Activated CD4-positive, alpha-beta T cell treated with anti-CD3 and anti-CD28 coated beads, Interleukin-2, amount 10 ng/mL, durations not matched to agents 24 days and 14 days (primary cell): ENCODE results near the gene EVC. TPM values are rescaled to one million over a fixed set of nuclear protein-coding genes. Genes with fewer than 3 reads are reported as not detected.
"Not testable (repeated sequence)": the region's sequence is repeated elsewhere in the genome, so short reads cannot be mapped to it uniquely, and the experiment has no call there.

Experiments used
- DNase-seq: peaks from one replicate; pipeline ENCODE4 v3.0.0; 2022
- H3K27ac Mint-ChIP-seq: one replicate; pipeline ENCODE4 v1.8.0; 2022; ENCODE audit warnings: mild to moderate bottlenecking, mixed read lengths
- H3K27me3 Mint-ChIP-seq: one replicate; pipeline ENCODE4 v1.8.0; 2022; ENCODE audit warnings: mixed read lengths
- H3K36me3 Mint-ChIP-seq: one replicate; pipeline ENCODE4 v1.8.0; 2022; ENCODE audit warnings: low read depth, mild to moderate bottlenecking, mixed read lengths
- H3K4me1 Mint-ChIP-seq: one replicate; pipeline ENCODE4 v1.8.0; 2021; ENCODE audit warnings: mixed read lengths
- H3K4me3 Mint-ChIP-seq: one replicate; pipeline ENCODE4 v1.8.0; 2022; ENCODE audit warnings: mild to moderate bottlenecking, moderate library complexity, mixed read lengths
- H3K9me3 Mint-ChIP-seq: one replicate; pipeline ENCODE4 v1.8.0; 2021; ENCODE audit warnings: mixed read lengths
- intact Hi-C: fragments of 100-400 bp; cut with micrococcal nuclease; formaldehyde crosslinking; loops from one replicate; pipeline ENCODE4 v1.15.1; 2023
- total RNA-seq: library from RNA; stranded (reverse); gene quantifications from 2 replicates; pipeline ENCODE4 v1.2.3, GENCODE V29; 2022

Gene EVC
- total RNA-seq, 1 donor from 2014 or later, result 1.9 TPM

DNA sequence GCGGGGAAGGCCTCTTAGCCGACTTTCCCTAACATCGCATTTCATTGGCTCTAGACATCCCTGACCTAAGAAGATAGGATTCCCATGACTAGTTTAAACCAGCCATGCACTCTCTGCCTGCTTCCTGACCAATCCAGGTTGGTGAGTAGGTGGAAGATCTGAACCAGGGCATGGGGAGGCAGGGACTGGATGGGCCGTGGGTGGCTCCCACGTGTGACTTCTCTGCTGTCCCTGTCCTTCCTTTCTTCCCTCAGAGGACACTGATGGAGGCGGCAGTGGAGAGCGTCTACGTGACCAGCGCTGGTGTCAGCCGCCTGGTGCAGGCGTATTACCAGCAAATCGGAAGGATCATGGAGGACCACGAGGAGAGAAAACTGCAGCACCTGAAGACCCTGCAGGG, 90.7 kb downstream of the EVC start:
- Mint-ChIP-seq H3K9me3 (no peaks in the 10 kb centered on the region), H3K4me3 (no peak overlapping the region), H3K27me3 (no peaks in the 10 kb centered on the region), H3K4me1 (no peaks in the 10 kb centered on the region), H3K27ac (no peak overlapping the region), H3K36me3 (no peaks in the 10 kb centered on the region)
- intact Hi-C loops, result no loop called here
- no peak for DNase-seq

DNA sequence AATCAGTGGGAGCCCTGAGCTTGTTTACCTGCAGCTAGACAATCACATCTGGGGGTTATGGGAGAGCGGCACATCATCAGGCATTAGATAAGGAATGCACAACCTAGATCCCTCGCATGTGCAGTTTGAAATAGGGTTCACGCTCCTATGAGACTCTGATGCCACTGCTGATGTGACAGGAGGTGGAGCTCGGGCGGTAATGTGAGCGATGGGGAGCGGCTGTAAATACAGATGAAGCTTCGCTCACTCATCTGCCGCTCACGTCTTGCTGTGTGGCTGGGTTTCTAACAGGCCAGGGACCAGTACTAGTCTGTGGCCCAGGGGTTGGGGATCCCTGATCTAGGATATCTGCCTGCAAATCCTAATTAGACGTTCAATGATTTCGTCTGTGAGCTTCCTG, 91.6 kb downstream of the EVC start:
- no peak for DNase-seq
- no peak overlapping the region for H3K27ac Mint-ChIP-seq
- H3K27me3 Mint-ChIP-seq, result no peaks in the 10 kb centered on the region
- H3K9me3 Mint-ChIP-seq, result no peaks in the 10 kb centered on the region
- H3K36me3 Mint-ChIP-seq, result no peaks in the 10 kb centered on the region
- no peak overlapping the region for H3K4me3 Mint-ChIP-seq
- intact Hi-C loops, result no loop called here
- H3K4me1 Mint-ChIP-seq, result no peaks in the 10 kb centered on the region

DNA sequence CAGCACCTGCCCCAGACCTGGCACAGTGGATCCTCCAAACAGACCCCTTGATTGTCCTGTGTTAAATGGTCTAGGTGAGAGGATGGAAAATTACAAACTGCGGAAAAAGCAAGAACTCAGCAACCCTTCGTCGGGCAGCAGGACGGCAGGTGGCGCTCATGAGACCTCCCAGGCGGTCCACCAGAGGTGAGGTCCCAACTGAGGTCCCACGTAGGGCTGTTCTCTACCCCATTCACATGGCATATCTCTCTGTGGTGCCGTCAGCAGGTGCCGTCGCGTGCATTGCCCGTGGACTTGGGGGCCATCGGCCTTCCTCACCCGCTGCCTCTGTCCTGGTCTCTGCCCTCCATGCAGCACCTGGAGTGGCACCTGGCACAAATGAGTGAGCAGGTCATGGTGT, 93.7 kb downstream of the EVC start:
- H3K4me1 Mint-ChIP-seq, result no peaks in the 10 kb centered on the region
- intact Hi-C loops, result no loop called here
- no peaks in the 10 kb centered on the region for H3K27me3 Mint-ChIP-seq
- H3K27ac Mint-ChIP-seq, result no peak overlapping the region
- H3K9me3 Mint-ChIP-seq, result no peaks in the 10 kb centered on the region
- H3K4me3 Mint-ChIP-seq, result no peak overlapping the region
- no peaks in the 10 kb centered on the region for H3K36me3 Mint-ChIP-seq
- DNase-seq, result no peak

DNA sequence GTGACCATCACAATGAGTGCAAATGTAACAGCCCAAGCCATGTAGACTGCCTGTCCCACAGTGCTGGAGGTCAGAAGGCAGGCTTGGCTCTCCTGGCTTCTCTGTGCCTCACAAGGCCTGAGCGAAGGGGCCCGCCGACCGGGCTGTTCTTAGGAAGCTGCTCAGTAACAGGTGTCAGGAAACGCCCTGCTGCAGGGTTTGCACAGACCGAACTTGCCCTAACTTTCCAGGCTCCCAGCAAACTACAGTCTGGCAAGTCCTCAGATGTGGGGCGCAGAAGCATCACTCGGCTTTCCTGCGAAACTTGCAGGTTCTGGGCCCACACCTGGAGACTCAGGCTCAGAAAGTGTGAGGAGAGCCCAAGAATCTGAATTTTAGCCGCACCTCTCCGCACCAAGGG, 94.3 kb downstream of the EVC start:
- no peaks in the 10 kb centered on the region for H3K27me3 Mint-ChIP-seq
- H3K4me1 Mint-ChIP-seq, result no peaks in the 10 kb centered on the region
- no peak overlapping the region for H3K4me3 Mint-ChIP-seq
- intact Hi-C loops, result no loop called here
- no peak for DNase-seq
- no peaks in the 10 kb centered on the region for H3K36me3 Mint-ChIP-seq
- no peaks in the 10 kb centered on the region for H3K9me3 Mint-ChIP-seq
- H3K27ac Mint-ChIP-seq, result no peak overlapping the region

DNA sequence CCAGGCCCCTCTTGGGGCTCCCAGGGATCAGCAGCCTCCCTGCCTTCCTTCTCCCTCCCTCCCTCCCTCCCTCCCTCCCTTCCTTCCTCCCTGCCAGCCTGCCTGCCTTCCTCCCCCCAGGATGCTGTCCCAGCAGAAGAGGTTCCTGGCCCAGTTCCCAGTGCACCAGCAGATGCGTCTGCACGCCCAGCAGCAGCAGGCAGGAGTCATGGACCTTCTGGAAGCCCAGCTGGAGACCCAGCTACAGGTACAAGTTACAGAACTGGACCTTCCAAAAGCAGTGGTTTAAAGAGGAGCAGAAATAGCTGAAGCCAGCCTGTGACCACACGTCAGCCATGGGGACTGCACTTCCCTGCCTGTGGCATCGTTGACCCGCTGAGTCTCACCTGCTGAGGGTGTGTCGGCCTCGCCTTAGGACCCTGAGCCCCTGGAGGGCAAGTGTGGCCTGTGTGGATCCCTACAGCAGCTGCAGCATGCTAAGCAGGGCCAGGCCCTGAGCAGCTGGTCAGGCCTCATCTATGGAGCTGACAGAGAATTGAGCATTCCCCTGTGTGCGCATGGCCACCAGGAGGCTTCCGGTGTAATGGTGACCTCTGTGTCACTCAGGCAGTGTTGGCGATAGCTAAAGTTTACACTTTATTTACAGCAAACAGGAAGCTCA, 97.2 kb downstream of the EVC start:
- H3K4me1 Mint-ChIP-seq, result no peaks in the 10 kb centered on the region
- no peak for DNase-seq
- no peaks in the 10 kb centered on the region for H3K9me3 Mint-ChIP-seq
- no peak overlapping the region for H3K27ac Mint-ChIP-seq
- intact Hi-C loops, result no loop called here
- H3K36me3 Mint-ChIP-seq, result no peaks in the 10 kb centered on the region
- no peak overlapping the region for H3K4me3 Mint-ChIP-seq
- H3K27me3 Mint-ChIP-seq, result no peaks in the 10 kb centered on the region

DNA sequence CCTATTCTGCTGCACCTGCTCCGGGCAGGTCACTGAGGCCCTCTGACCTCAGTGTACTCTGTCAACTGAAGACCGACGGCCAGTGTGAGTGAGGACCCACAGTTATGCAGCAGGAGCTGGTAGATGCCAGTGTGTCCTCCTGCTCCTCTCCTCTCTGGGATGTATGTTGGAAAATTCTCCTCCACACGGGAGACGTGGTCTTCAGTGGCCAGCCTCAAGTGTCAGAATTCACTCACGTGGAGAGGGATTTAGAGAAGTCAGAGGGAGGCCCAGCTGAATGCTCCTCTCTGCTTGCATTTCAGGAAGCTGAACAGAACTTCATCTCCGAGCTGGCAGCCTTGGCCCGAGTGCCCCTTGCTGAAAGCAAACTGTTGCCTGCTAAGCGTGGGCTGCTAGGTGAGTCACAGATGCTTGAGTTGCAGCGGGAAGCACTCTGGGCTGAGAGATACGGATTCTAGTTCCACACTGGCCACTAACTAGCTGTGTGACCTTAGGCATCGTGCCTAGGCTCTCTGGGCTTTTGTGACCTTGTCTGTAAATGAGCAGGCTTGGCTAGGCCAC, 98.3 kb downstream of the EVC start:
- no peak overlapping the region for H3K4me3 Mint-ChIP-seq
- DNase-seq, result no peak
- no peaks in the 10 kb centered on the region for H3K36me3 Mint-ChIP-seq
- H3K27ac Mint-ChIP-seq, result no peak overlapping the region
- intact Hi-C loops, result no loop called here
- no peaks in the 10 kb centered on the region for H3K9me3 Mint-ChIP-seq
- no peaks in the 10 kb centered on the region for H3K4me1 Mint-ChIP-seq
- no peaks in the 10 kb centered on the region for H3K27me3 Mint-ChIP-seq

DNA sequence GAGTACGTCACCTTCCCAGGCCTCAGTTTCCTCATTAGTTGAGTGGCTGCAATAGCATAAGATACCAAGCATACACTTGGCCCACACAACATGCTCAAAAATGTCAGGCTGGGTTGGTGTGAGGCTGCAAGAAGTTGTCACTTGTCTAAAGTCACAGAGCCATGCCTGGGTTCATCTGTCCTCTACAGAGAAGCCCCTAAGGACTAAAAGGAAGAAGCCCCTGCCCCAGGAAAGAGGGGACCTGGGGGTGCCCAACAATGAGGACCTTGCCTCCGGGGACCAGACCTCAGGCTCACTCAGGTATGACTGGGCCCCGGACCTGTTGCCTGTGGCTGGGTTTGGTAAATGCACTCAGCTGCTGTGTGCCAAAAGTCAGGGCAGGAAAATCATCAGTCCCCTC, 99.2 kb downstream of the EVC start:
- intact Hi-C loops, result loop anchor here (5.0 kb wide), 2 partner anchors 813 to 1323 kb away; no protein-coding TSS in a partner anchor
- H3K9me3 Mint-ChIP-seq, result no peaks in the 10 kb centered on the region
- no peaks in the 10 kb centered on the region for H3K27me3 Mint-ChIP-seq
- H3K4me1 Mint-ChIP-seq, result no peaks in the 10 kb centered on the region
- no peaks in the 10 kb centered on the region for H3K36me3 Mint-ChIP-seq
- no peak overlapping the region for H3K27ac Mint-ChIP-seq
- H3K4me3 Mint-ChIP-seq, result no peak overlapping the region
- no peak for DNase-seq

DNA sequence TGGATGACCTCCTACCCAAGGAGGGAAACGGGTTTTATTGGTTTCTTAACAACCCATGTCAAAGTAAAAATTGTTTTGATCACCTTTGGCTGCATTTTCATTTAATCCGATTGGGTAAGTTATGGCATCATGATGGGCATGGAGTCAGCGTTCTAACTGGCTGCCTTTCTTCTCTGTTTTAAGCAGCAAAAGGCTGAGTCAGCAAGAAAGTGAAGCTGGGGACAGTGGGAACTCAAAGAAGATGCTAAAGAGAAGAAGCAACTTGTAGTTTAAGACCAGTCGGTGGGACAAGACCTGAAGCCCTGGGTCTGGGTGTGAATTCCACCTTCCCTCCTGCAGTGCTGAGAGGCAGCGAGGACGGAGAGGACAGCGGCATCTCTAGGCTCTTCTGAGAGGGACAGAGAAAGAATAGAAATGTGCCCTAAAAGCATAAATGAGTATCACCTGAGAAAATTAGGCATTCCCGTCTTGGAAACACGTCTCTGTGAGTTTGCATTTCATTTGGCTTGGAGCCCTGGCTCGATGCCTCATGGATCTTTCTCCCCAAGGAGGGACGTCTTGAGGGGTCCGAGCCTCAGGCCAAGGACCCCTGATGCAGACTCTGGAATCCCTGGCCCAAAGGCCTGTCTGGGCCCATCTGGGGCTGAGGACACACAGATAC, 99.9 kb downstream of the EVC start:
- intact Hi-C loops, result loop anchor here (5.0 kb wide), 2 partner anchors 814 to 1324 kb away; no protein-coding TSS in a partner anchor
- no peaks in the 10 kb centered on the region for H3K4me1 Mint-ChIP-seq
- H3K9me3 Mint-ChIP-seq, result no peaks in the 10 kb centered on the region
- H3K27me3 Mint-ChIP-seq, result no peaks in the 10 kb centered on the region
- no peak for DNase-seq
- no peaks in the 10 kb centered on the region for H3K36me3 Mint-ChIP-seq
- no peak overlapping the region for H3K27ac Mint-ChIP-seq
- no peak overlapping the region for H3K4me3 Mint-ChIP-seq

DNA sequence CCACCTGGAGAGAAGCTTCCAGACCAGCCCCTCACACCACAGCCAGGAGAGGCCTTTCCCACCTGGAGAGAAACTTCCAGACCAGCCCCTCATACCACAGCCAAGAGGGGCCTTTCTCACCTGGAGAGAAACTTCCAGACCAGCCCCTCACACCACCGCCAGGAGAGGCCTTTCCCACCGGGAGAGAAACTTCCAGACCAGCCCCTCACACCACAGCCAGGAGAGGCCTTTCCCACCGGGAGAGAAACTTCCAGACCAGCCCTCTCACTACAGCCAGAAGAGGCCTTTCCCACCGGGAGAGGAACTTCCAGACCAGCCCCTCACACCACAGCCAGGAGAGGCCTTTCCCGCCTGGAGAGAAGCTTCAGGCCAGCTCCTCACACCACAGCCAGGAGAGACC, 101.1 kb downstream of the EVC start:
- intact Hi-C loops, result loop anchor here (5.0 kb wide), 2 partner anchors 815 to 1325 kb away; no protein-coding TSS in a partner anchor
- H3K9me3 Mint-ChIP-seq, H3K27me3 Mint-ChIP-seq, DNase-seq, H3K4me1 Mint-ChIP-seq, H3K27ac Mint-ChIP-seq, H3K36me3 Mint-ChIP-seq, H3K4me3 Mint-ChIP-seq: not testable (repeated sequence)

DNA sequence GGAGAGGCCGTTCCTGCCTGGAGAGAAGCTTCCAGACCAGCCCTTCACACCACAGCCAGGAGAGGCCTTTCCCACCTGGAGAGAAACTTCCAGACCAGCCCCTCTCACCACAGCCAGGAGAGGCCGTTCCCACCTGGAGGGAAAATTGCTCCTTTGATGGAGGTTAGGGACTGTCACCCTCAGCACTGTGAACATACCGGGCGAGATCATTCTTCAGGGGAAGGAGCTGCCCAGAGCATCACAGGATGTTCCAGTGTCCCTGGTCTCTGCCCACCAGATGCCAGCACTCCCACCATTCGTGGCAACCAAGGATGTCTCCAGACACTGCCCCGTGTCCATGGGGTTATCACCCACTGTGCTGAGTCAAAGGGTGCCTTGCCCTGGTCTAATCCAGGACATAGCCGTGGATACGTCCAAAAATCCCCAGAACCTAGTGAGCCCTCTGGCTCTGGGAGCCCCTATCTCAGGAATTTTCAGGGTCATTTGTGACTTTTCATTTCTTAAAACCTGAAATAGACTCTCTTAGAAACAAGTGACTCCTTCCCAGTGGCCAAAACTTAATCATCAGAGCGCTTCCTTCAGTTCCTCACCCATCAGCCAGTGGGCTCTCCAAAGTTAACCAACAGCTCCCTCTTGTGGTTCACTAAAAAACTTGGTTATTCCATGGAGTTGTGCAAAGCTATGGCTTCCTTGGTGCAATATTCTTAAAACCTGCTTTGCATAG, 101.7 kb downstream of the EVC start:
- intact Hi-C loops, result loop anchor here (5.0 kb wide), 2 partner anchors 815 to 1325 kb away; no protein-coding TSS in a partner anchor
- no peaks in the 10 kb centered on the region for H3K36me3 Mint-ChIP-seq

DNA sequence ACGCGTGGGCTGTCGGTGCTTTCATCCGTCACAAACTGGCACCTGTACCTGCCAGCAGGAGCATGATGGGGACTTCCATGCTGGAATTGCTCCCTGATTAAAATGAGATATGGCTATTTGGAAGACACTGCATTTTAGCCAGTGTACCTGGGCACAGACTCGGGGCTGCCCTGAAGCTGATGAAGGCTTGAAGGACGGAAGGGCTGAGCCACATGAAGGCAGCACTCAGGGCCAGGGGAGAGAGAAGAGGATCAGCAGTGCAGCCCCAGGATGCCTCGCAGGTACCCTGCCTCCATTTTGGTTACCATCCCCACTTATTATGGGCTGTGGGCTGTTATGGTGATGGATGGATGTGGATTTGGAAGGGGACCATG, 102.9 kb downstream of the EVC start:
- intact Hi-C loops, result loop anchor here (5.0 kb wide), 2 partner anchors 817 to 1327 kb away; no protein-coding TSS in a partner anchor
- Mint-ChIP-seq H3K36me3 (no peaks in the 10 kb centered on the region), H3K27me3 (no peaks in the 10 kb centered on the region), H3K4me1 (no peaks in the 10 kb centered on the region), H3K4me3 (no peak overlapping the region), H3K9me3 (no peaks in the 10 kb centered on the region), H3K27ac (no peak overlapping the region)
- no peak for DNase-seq

More for the DNA sequence above, 101.7 kb downstream of the EVC start:
- Mint-ChIP-seq H3K27me3 (no peaks in the 10 kb centered on the region), H3K4me1 (no peaks in the 10 kb centered on the region), H3K4me3 (no peak overlapping the region), H3K9me3 (no peaks in the 10 kb centered on the region), H3K27ac (no peak overlapping the region)
- peak; percentile 75 for DNase-seq

DNA sequence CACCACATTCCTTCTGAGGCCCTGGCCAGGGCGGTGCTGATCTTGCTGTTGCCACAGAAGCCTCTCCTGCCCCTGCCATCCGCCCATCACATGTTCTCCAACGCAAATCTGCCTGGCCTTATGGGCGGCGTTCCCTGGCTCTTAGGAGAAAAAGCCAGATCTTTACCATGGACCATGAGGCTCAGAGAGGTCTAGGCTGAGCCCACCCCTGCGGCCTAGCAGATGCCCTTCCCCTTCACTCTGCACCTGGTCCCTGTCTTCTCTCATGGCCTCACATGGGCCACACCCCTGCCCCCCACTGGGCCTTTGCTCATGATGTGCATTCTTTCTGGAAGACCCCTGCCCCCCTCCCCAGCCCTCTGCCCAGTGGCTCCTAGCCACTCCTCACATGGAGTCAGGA, 103.4 kb downstream of the EVC start:
- Mint-ChIP-seq H3K36me3 (no peaks in the 10 kb centered on the region), H3K4me1 (no peaks in the 10 kb centered on the region), H3K4me3 (no peak overlapping the region), H3K27me3 (no peaks in the 10 kb centered on the region), H3K27ac (no peak overlapping the region), H3K9me3 (no peaks in the 10 kb centered on the region)
- DNase-seq, result no peak
- intact Hi-C loops, result loop anchor here (5.0 kb wide), 2 partner anchors 817 to 1327 kb away; no protein-coding TSS in a partner anchor

DNA sequence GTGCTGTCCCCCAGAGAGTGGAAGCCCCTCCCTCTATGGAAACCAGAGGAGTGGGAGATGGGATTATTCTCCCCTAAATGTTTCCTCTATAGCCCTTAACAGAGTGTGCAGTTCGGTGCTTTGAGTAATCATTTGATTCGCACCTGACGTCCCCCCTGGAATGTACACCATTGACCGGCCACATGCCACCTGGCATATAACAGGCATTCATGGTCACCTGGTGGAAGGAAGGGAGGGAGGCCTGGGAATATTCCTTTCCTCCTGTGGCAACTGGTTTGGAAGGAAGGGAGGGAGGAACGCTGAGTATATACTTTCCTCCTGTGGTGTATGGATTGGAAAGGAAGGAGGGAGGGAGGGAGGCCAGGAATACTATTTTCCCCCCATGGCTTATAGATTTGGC, 104.6 kb downstream of the EVC start:
- intact Hi-C loops, result no loop called here
- H3K36me3 Mint-ChIP-seq, result no peaks in the 10 kb centered on the region

DNA sequence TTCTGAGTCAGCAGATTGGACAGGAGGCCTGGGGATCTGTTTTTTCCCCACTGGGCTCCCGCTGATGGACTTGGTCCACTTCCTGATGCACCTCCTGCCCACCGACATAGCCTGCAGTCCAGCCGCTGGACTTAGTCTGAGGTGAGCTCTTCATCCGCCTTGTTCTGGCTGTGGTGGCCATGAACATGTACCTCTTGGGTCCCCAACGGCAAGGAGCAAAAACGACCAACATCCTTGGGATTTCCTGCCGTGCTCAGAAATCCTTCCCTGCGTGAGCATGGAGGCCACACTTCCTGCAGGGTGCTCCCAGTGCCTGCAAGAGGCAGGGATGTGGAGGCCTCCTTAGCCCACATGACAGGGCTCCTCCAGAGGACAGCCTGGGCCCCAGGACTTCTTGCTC, 105.1 kb downstream of the EVC start:
- Mint-ChIP-seq H3K9me3 (no peaks in the 10 kb centered on the region), H3K36me3 (no peaks in the 10 kb centered on the region), H3K4me3 (no peak overlapping the region), H3K27me3 (no peaks in the 10 kb centered on the region), H3K27ac (no peak overlapping the region), H3K4me1 (no peaks in the 10 kb centered on the region)
- no peak for DNase-seq
- intact Hi-C loops, result no loop called here

More for the DNA sequence above, 104.6 kb downstream of the EVC start:
- Mint-ChIP-seq H3K4me3 (no peak overlapping the region), H3K27ac (no peak overlapping the region), H3K27me3 (no peaks in the 10 kb centered on the region), H3K9me3 (no peaks in the 10 kb centered on the region), H3K4me1 (no peaks in the 10 kb centered on the region)
- DNase-seq, result no peak
